ENCODE results near the gene EFR3B. TPM values are rescaled to one million over a fixed set of nuclear protein-coding genes. Genes with fewer than 3 reads are reported as not detected.

The EFR3B gene, protein sequence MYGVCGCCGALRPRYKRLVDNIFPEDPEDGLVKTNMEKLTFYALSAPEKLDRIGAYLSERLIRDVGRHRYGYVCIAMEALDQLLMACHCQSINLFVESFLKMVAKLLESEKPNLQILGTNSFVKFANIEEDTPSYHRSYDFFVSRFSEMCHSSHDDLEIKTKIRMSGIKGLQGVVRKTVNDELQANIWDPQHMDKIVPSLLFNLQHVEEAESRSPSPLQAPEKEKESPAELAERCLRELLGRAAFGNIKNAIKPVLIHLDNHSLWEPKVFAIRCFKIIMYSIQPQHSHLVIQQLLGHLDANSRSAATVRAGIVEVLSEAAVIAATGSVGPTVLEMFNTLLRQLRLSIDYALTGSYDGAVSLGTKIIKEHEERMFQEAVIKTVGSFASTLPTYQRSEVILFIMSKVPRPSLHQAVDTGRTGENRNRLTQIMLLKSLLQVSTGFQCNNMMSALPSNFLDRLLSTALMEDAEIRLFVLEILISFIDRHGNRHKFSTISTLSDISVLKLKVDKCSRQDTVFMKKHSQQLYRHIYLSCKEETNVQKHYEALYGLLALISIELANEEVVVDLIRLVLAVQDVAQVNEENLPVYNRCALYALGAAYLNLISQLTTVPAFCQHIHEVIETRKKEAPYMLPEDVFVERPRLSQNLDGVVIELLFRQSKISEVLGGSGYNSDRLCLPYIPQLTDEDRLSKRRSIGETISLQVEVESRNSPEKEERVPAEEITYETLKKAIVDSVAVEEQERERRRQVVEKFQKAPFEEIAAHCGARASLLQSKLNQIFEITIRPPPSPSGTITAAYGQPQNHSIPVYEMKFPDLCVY
- 0.40 and 0.78 TPM in 2 replicates for total RNA-seq

DNA sequence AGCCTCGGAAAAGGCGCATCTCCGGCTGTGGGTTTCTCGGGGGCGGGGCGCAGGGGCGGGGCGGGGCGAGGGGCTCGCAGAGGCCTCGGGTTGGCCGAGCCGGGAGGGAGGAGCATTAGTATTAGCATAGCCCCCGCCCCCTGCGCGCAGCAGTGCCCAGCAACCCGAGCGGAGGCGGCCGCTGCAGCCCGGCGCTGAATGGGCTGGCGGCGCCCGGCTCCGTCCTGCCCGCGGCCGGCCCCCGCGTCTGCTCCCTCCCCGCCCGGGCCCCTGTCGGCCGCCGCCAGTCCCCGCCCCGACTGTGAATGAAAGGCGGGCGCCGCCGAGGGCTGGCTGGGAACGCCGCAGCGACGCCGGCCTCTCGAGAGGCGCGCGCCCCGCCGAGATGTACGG is at the start of gene EFR3B:
EFR3B (plus strand) TSS at position 149 of the 393 bp plus-strand sequence; CDS start at position 386, 237 bp downstream.

DNA sequence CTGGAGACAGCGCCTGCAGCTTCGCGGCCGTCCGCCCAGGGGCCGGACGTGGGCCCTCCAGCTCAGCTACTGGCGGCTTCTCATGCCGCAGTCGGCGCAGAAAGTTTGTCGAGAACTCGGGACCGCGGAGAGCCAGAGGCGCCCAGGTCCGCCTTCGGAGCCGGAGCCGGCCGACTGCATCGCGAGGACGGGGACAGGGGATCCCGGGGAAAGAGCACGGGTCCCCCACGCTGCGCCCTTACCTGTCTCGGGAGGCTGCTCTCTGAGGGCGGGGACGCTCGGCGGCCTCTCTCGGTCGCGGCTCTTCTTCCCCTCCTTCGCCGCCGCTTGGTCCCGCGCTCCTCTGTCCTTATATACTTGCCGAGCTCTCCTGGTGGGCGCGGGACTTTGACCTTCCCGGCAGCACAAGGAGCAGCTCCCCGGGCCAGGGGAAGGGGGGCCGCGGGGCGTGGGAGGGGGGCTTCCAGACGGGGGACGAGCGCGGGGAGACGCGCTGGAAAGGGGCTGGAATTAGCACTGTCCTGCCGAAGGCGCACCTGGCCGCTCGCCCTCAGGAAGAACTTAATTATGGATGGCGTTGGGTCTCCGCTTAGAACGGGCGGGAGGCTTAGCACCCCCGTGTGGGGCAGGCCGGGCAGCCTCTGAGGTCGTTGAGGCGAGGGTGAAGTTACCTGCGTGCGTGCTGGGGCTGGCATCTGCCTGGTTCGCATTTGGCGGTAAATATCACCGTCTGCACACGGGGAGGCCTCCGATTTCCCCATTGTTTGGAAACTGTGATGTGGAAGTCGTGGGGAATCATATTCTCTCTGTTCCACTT is 126.6 kb downstream of the EFR3B start, which contains the start of gene POMC:
POMC (minus strand) TSS at position 325 of the 817 bp plus-strand sequence. CDS start 3,808 bp downstream, outside the sequence.

Other genes with a start within 250 kb of the EFR3B start
- gene PTRHD1, start 248.7 kb upstream of the EFR3B start, total RNA-seq: 45.1 and 46.9 TPM in 2 replicates
- 9.4 and 23.8 TPM in 2 replicates for gene CENPO, start 248.7 kb upstream of the EFR3B start, total RNA-seq
- 26.5 and 71.5 TPM in 2 replicates for gene ADCY3, start 121.8 kb upstream of the EFR3B start, total RNA-seq
- 1.4 and 2.1 TPM in 2 replicates for gene DNAJC27, start 70.1 kb upstream of the EFR3B start, total RNA-seq
- 0.24 and 5.6 TPM in 2 replicates for gene POMC, start 126.5 kb downstream of the EFR3B start, total RNA-seq

All from epithelial cell of alveolus of lung (primary cell).